Stimulated activated naive CD8-positive, alpha-beta T cell treated with anti-CD3 and anti-CD28 coated beads, Interleukin-15, amount 100 ng/mL, for 72 hours (primary cell): Measurements from ENCODE around the gene GTF3C2.

Experiments
- ATAC-seq: fragments of 150-1000 bp; cut with Tn5 transposase; 2 replicates; pipeline ENCODE4 v1.10.0; 2021; ENCODE audit warnings: mild to moderate bottlenecking, moderate library complexity
- DNase-seq, 2 donors: peaks; one replicate each; pipeline ENCODE4 v3.0.0; 2021 to 2022
- H3K27ac Mint-ChIP-seq, 2 donors: one replicate each; pipeline ENCODE4 v1.8.0; 2022; ENCODE audit warnings: mild to moderate bottlenecking in 2 of 2, mixed read lengths in 2 of 2, moderate library complexity in 2 of 2
- H3K27me3 Mint-ChIP-seq: one replicate; pipeline ENCODE4 v1.8.0; 2022; ENCODE audit warnings: mixed read lengths
- H3K4me1 Mint-ChIP-seq: one replicate; pipeline ENCODE4 v1.8.0; 2022; ENCODE audit warnings: mild to moderate bottlenecking, mixed read lengths
- H3K4me3 Mint-ChIP-seq, 2 donors: one replicate each; pipeline ENCODE4 v1.8.0; 2022; ENCODE audit warnings: mild to moderate bottlenecking in 2 of 2, mixed read lengths in 2 of 2, moderate library complexity in 1 of 2
- H3K9me3 Mint-ChIP-seq, 2 donors: one replicate each; pipeline ENCODE4 v1.8.0; 2022; ENCODE audit warnings: mixed read lengths in 2 of 2

The GTF3C2 gene

DNA sequence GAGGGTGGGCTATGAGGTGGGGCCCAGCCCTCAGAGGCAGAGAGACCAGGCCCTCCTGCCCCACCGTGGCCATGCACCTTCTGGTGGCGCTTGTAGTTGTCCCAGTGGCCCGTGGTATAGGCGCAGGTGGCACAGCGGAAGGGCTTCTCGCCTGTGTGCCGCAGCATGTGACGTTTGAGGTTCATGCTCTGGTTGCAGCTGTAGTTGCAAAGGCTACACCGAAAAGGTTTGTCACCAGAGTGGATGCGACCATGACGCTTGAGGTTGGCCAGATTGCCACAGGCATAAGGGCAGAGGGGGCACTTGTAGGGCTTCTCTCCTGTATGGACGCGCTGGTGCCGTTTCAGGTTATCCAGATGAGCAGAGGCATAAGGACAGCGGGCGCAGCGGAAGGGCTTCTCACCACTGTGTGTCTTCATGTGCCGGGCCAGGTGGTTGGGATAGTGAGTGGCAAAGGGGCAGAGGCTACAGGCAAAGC is 21.1 kb upstream of the GTF3C2 start:
- H3K9me3 Mint-ChIP-seq, result no peaks in the 10 kb centered on the region

GRCh38 chr2:27376866-27377617 is 20.5 kb upstream of the GTF3C2 start:
- no peak for ATAC-seq
- Mint-ChIP-seq H3K27ac (peak overlapping the region in 1 of 2 donors; percentile 48), H3K4me1 (peaks cover 70% of the 10 kb centered on the region), H3K9me3 (no peaks in the 10 kb centered on the region), H3K27me3 (no peaks in the 10 kb centered on the region), H3K4me3 (no peak overlapping the region)
- no peak for DNase-seq

More for the DNA sequence above, 21.1 kb upstream of the GTF3C2 start:
- peak overlapping the region; percentile 5 to 24 for H3K27ac Mint-ChIP-seq
- DNase-seq, result no peak
- ATAC-seq, result no peak
- peaks cover 64% of the 10 kb centered on the region for H3K4me1 Mint-ChIP-seq
- H3K4me3 Mint-ChIP-seq, result peak overlapping the region in 1 of 2 donors; percentile 24
- no peaks in the 10 kb centered on the region for H3K27me3 Mint-ChIP-seq

DNA sequence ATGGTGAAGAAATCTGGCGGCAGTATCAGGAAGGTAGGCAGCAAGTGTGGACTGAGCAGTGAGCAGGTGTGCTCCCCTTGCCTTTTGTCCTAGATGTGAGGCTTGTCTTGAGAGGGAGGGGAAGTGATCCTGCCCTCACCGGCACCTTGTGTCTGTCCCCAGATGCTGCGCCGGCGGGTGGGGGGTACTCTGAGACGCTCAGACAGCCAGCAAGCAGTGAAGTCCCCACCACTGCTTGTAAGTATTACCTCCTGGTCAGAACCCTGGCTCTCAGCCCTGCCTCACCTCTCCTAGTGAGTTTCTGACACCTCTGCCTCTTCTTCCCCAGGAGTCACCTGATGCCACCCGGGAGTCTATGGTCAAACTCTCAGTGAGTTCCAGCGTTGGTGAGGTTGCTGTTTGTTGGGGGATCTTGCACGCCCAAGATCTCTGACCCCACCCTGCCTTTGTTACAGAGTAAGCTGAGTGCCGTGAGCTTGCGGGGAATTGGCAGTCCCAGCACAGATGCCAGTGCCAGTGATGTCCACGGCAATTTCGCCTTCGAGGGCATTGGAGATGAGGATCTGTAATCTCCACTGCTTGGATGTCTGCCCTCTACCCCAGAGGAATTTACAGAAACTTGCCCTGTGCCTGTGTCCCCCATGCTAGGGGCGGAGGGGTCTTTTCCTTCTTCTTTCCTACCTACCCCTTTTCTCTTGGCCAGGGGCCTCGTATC is 19.7 kb upstream of the GTF3C2 start:
- no peaks in the 10 kb centered on the region for H3K9me3 Mint-ChIP-seq
- H3K27ac Mint-ChIP-seq, result peak overlapping the region in 1 of 2 donors; percentile 48
- H3K4me1 Mint-ChIP-seq, result peaks cover 73% of the 10 kb centered on the region
- ATAC-seq (no peak), DNase-seq (no peak)
- no peaks in the 10 kb centered on the region for H3K27me3 Mint-ChIP-seq
- H3K4me3 Mint-ChIP-seq, result no peak overlapping the region

- no peak for DNase-seq
- ATAC-seq, result no peak
- H3K9me3 Mint-ChIP-seq, result no peaks in the 10 kb centered on the region
Measured at GRCh38 chr2:27375513-27376099, 19.0 kb upstream of the GTF3C2 start.

GRCh38 chr2:27373567-27373966 is 17.0 kb upstream of the GTF3C2 start:
- H3K4me1 Mint-ChIP-seq, result peaks cover 62% of the 10 kb centered on the region
- no peak overlapping the region for H3K27ac Mint-ChIP-seq
- no peaks in the 10 kb centered on the region for H3K27me3 Mint-ChIP-seq
- no peak for DNase-seq
- ATAC-seq, result no peak
- no peak overlapping the region for H3K4me3 Mint-ChIP-seq
- no peaks in the 10 kb centered on the region for H3K9me3 Mint-ChIP-seq

More at GRCh38 chr2:27375513-27376099, 19.0 kb upstream of the GTF3C2 start:
- H3K27ac Mint-ChIP-seq, result peak overlapping the region in 1 of 2 donors; percentile 75
- peaks cover 68% of the 10 kb centered on the region for H3K4me1 Mint-ChIP-seq
- H3K27me3 Mint-ChIP-seq, result no peaks in the 10 kb centered on the region
- H3K4me3 Mint-ChIP-seq, result no peak overlapping the region

GRCh38 chr2:27372937-27373336 is 16.4 kb upstream of the GTF3C2 start:
- Mint-ChIP-seq H3K27me3 (no peaks in the 10 kb centered on the region), H3K27ac (no peak overlapping the region), H3K9me3 (no peaks in the 10 kb centered on the region), H3K4me1 (peaks cover 59% of the 10 kb centered on the region), H3K4me3 (no peak overlapping the region)
- ATAC-seq (no peak), DNase-seq (no peak)

DNA sequence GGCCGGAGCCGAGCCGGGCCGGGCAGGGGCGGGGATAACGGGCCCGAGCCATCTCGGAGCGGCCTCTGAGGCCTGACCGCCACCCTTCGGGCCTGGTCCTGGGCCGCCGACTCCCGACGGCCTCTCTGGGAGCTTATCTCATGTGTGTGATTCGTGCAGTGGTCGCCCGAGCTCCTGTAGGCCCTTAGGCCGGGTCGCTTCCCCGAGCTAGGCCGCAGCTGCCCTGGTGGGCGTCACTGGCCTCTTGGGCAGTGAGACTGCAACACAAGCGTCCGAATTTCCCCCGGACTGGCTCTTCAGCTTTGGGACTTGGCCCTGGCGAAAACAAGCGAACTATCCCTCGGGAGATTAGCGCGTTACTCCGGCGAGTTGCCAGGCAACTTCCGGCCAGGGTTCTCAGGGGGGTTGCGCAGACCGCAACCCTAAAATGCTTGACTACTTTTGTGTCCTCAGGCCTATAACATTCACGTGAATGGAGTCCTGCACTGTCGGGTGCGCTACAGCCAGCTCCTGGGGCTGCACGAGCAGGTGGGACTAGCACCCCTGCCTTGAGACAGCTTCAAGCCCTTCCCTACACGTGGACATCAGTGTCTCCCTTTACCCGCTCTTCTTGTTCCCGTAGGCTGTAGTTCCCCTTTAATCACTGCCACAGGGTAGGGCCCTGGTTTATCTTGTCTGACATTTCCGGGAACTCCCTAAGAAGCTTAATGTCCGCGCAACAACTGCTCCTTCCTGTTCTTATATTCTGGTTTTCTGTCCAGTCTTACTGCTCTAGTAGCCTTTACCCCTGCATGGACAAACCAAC is 14.5 kb upstream of the GTF3C2 start:
- peak; percentile 27 for ATAC-seq
- DNase-seq, result peak; percentile 24 to 54
- peak overlapping the region; percentile 81 to 85 for H3K4me3 Mint-ChIP-seq
- H3K27ac Mint-ChIP-seq, result peak overlapping the region; percentile 93 to 97
- H3K4me1 Mint-ChIP-seq, result peaks cover 50% of the 10 kb centered on the region
- H3K9me3 Mint-ChIP-seq, result no peaks in the 10 kb centered on the region
- H3K27me3 Mint-ChIP-seq, result no peaks in the 10 kb centered on the region

DNA sequence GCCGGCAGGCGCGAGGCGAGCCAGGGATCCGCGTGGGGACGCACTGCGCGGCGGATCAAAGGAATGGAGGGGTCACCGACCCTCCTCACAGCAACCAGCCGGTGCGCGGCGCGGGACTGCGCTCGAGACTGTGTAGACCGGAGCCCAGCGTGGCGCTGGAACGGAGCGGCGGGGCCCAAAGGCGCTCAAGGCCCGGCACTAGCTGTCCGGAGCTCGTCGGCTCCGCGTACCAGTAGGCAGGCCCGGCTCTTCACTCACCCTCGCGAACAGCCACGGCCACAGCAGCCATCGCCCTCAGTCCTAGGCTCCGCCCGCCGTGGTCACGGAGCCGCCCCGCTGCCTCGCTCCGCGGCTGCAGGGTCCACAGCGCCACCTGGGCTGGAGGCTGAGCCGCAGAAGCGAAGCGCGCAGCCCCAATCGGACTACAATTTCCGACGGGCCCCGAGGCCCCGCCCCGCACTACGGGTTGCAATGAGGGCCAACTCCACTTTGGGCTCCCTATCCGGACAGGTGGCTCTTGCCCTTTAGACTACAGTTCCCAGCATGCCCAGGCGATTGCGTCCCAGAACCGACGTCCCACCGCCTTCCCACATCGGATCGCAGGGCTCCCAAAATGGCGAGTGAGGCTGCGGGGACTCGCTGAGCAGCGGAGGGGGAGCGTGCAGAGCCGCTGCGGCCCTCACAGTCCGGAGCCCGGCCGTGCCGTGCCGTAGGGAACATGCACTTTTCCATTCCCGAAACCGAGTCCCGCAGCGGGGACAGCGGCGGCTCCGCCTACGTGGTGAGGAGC is 13.7 kb upstream of the GTF3C2 start, which contains the start of the genes EIF2B4 and SNX17:
Gene EIF2B4 (minus strand): TSS at position 313 of the 790 bp plus-strand sequence. CDS start 24 bp downstream, at position 289.
Gene SNX17 (plus strand): TSS at position 591 of the 790 bp plus-strand sequence. CDS start 128 bp downstream, at position 719.
- peaks cover 50% of the 10 kb centered on the region for H3K4me1 Mint-ChIP-seq

DNA sequence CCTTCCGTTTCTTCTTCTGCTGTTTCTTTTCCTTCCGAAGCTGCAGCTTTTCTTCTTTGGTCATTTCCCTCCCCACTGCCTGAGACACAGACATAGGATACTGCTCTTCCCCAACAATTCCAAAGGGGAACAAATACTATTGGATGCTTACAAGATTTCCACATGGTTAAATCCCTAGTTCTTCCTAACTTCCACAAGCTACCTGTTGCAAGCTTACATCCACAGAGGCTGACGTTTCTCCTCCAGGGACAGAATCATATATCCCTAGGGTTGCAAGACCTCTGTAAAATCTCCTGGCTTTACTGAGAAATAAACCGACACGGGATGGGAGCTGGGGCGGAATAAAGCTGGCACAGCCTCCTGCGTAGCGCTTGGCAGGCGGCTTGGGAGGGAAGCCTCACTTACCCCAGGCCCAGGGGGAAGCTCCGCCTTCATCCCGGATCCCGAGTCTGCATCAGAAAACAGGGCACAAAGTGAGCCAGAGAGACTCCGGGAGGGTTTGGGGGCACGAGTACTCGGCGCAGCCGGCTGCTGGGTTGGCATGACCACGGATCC is 13.0 kb upstream of the GTF3C2 start:
- Mint-ChIP-seq H3K27me3 (no peaks in the 10 kb centered on the region), H3K4me1 (peaks cover 48% of the 10 kb centered on the region), H3K9me3 (no peaks in the 10 kb centered on the region), H3K27ac (peak overlapping the region; percentile 93 to 94), H3K4me3 (peak overlapping the region; percentile 81 to 85)
- ATAC-seq (no peak), DNase-seq (no peak)

More for the DNA sequence above, 13.7 kb upstream of the GTF3C2 start, which contains the start of the genes EIF2B4 and SNX17:
- DNase-seq (peak; percentile 99 to 100), ATAC-seq (peak; percentile 94)
- H3K27me3 Mint-ChIP-seq, result no peaks in the 10 kb centered on the region
- H3K27ac Mint-ChIP-seq, result peak within 1 kb of the TSS; percentile 93 to 98
- peak within 1 kb of the TSS; percentile 81 to 85 for H3K4me3 Mint-ChIP-seq
- no peaks in the 10 kb centered on the region for H3K9me3 Mint-ChIP-seq

DNA sequence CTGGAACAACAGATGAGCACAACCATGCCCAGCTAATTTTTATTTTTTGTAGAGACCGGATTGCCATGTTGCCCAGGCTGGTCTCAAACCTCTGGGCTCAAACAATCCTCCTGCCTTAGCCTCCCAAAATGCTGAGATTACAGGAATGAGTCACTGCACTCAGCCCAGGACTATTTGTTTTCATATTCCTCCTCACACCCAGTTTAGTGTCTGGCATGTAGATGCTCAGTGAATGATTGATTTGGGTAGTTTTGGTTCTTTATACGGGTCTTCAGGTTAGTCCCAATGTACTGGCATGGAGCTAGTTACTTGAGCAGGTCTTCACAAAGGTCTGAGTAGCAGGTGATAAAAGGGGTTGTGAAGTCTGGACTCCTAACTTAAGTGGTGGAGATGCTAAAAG is 7.4 kb upstream of the GTF3C2 start:
- Mint-ChIP-seq H3K27ac (no peak overlapping the region), H3K27me3 (no peaks in the 10 kb centered on the region), H3K9me3 (no peaks in the 10 kb centered on the region), H3K4me1 (peaks cover 11% of the 10 kb centered on the region), H3K4me3 (no peak overlapping the region)
- ATAC-seq, result no peak
- DNase-seq, result no peak

- DNase-seq, result no peak
- no peak overlapping the region for H3K4me3 Mint-ChIP-seq
- H3K27ac Mint-ChIP-seq, result no peak overlapping the region
- ATAC-seq, result no peak
- H3K9me3 Mint-ChIP-seq, result no peaks in the 10 kb centered on the region
- no peaks in the 10 kb centered on the region for H3K27me3 Mint-ChIP-seq
- H3K4me1 Mint-ChIP-seq, result peaks cover 15% of the 10 kb centered on the region
Measured at GRCh38 chr2:27362678-27363420, 6.3 kb upstream of the GTF3C2 start.

GRCh38 chr2:27356056-27356381 is 545 bp downstream of the GTF3C2 start:
- Mint-ChIP-seq H3K27ac (peak overlapping the region; percentile 99 to 100), H3K27me3 (no peaks in the 10 kb centered on the region), H3K4me3 (peak overlapping the region; percentile 94 to 99), H3K4me1 (peaks cover 56% of the 10 kb centered on the region), H3K9me3 (no peaks in the 10 kb centered on the region)
- ATAC-seq (peak; percentile 53), DNase-seq (no peak)

DNA sequence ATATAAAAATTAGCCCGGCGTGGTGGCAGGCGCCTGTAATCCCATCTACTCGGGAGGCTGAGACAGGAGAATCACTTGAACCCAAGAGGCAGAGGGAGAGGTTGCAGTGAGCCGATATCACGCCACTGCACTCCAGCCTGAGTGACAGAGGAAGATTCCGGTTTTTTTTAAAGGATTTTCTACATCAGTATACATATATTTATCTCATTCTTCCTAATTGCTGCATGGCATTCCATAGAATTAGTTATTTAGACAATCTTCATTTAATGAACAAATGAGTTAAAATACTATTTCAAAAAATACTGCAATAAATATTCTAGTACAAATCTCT is 2.0 kb downstream of the GTF3C2 start:
- Mint-ChIP-seq H3K4me1 (peaks cover 65% of the 10 kb centered on the region), H3K27ac (no peak overlapping the region), H3K27me3 (no peaks in the 10 kb centered on the region), H3K4me3 (peak overlapping the region; percentile 23 to 33), H3K9me3 (no peaks in the 10 kb centered on the region)
- no peak for ATAC-seq
- DNase-seq, result no peak
